Activated T-cell treated with anti-CD3 and anti-CD28 coated beads for 1 hour (primary cell): Measurements from ENCODE around the gene WRNIP1.

ENCODE experiments used
- DNase-seq: peaks from one replicate; pipeline ENCODE4 v3.0.0-alpha.2; 2020; ENCODE audit warnings: low read depth

The WRNIP1 gene

DNA sequence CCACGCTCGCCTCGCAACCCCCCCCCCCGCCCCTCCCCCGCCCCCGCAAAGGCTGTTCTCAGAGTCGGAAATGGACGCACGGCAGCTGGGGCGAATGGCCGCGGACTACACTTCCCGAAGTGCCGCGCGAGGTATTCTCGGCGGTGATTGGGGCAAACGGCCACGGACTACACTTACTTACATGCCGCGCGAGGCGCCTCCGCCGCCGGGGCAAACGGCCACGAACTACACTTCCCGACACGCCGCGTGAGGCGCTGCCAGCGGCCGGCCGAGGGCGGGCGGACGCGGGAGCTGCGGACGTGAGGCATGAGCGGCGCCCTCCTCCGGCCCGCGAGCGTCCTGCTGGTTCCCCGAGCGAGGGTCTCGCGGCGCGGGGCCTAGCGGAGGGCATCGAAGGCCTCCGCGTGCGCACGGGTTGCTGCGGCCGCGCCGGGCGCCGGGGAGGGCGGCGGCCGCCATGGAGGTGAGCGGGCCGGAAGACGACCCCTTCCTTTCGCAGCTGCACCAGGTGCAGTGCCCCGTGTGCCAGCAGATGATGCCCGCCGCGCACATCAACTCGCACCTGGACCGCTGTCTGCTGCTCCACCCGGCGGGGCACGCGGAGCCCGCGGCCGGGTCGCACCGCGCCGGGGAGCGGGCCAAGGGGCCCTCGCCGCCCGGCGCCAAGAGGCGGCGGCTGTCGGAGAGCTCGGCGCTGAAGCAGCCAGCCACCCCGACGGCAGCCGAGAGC is at the start of gene WRNIP1:
Gene WRNIP1 (plus strand): TSS at position 228 of the 730 bp plus-strand sequence. CDS start 230 bp downstream, at position 458.
- peak; percentile 89 for DNase-seq

DNA sequence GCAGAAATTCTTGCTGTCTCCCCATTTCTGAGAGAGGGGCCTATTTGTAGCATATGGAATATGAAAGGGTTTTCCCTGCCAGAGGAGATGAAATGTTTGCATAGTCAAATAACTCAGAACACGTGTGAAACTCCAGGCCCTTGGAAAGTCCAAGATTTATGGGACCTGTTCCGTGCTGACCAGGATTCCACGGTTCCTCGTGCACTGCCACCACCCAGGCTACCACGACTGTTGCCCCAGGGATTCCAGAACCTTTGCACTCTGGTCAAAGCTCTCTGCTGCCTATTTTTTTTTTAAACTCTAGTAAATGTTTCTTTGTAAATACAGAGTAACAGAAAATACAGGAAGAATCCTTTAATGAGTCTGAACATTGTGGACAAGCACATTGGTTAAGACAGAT is 49.5 kb upstream of the WRNIP1 start:
- DNase-seq: no peak

DNA sequence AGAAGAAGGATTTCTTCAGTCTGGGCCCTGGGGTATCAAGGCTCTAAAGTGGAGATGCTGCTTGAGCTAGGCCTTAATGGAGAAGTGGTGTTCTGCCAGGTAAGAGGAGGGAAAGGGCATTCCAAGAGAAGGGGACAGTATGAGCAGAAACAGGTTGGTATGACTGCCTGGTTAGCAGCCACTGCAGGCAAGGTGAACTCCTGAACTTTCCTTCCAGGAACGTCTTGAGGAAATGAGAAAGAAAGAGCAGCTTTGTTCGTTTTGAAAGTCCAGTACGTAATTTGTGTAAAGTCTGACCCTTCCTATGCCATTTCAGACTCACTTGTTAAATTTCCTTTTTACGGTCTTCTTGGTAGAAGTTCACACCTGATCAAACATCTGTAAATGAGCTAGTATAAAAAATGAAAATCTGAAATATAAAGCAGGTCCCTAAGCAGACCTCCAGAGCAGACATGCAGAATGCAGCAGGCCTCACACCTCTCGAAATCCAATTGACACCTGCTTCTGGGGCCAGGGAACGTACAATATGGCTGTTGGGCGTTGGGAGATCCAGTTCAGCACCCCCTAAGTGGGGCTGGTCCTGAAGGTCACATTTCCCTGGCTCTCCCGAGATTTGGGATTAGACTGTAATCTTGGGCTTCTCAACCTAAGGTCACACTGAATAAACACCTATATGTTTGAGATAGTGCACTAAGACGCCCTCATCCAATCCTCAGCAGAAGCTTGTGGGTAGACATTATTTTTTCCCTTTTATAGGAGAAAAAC is 48.1 kb upstream of the WRNIP1 start:
- DNase-seq: no peak

DNA sequence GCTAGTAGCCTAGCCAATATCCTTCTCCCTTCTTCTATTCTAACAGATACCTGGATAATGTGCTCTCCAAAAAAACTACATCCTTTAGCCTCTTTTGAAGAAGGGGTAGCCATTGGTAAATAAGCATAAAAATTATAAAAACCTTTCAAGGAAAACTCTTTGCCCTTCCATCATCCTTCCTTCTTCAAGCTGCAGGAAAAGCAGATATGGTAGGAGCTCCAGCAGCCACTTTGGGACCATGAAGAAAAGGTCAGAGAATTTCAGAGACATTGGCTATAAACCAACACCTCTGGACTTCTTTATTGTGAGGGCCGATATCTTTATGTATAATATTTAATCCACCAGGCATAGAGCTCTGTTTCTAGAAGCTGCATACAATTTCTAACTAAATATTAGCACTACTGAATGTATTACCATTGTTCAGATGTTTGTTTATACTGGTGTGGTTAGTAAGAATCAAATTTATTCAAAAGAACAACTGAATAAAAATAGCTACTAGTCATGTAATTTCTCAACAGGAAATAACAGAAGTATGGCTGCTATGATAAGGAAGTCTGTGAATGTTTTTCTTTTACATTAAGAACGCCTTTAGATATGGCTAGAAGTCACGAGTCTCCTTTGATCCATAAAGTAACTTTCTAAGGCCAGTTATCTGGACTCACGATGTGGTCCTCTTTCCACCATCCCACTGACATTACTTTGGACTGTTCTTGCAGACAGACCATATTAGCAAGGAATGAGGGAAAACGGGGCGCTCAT is 46.7 kb upstream of the WRNIP1 start:
- DNase-seq: no peak

DNA sequence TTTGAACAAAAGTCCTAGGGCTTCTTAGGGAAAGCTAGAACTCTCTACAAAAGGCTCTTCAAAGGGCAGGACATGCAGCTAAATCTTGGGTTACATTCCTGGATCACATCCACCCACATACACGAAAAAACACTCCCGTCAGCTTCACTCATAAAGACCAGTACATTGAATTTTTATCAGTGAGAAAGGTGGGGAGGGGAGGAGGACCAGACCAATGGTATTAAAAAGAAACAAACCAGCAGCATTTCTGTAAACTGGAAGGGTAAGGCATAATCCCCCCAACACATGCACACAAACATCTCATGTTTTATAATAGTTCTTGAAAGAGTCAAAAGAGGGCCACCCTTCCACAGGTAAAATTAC is 46.1 kb upstream of the WRNIP1 start:
- no peak for DNase-seq

DNA sequence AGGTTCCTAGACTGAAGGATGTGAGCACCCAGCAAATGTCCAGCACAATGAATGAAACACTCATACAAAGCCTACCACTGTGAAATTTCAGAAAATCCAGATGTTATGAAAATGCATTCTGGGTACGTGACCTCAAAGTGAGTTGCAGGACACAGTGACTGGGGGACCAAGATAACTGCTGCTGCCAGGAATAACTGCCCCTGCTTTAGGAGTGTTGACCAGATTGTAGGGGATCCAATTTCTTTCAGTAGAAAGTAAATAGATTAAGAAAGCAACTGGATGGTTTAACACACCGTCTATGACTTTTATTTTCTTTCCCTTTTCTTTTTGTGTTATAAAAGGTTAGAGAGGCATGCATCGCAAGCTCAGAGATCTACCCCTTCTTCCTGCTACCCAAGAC is 44.0 kb upstream of the WRNIP1 start:
- DNase-seq: no peak

DNA sequence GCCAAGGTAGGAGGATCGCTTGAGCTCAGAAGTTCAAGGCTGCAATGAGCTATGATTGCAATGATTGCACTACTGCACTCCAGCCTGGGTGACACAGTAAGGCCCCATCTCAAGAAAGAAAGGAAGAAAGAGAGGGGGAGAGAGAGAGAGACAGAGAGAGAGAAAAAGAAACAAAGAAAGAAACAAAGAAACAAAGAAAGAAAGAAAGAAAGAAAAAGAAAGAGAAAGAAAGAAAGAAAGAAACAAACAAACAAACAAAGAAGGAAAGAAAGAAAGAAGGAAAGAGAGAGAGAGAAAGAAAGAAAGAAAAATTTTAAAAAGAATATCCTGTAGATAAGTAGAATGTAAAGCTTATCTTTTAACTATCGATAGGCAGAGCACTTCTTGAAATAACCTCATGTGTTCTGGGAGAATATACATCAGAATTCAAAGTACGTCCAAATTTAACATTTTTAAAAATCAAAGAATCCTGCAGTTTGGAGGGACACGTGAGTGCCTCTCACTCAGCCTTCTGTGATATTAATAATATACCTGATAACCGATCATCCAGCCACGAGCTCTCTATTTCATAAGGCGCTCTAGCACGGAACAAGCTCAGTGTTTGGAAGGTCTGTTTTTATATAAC is 39.7 kb upstream of the WRNIP1 start:
- no peak for DNase-seq

DNA sequence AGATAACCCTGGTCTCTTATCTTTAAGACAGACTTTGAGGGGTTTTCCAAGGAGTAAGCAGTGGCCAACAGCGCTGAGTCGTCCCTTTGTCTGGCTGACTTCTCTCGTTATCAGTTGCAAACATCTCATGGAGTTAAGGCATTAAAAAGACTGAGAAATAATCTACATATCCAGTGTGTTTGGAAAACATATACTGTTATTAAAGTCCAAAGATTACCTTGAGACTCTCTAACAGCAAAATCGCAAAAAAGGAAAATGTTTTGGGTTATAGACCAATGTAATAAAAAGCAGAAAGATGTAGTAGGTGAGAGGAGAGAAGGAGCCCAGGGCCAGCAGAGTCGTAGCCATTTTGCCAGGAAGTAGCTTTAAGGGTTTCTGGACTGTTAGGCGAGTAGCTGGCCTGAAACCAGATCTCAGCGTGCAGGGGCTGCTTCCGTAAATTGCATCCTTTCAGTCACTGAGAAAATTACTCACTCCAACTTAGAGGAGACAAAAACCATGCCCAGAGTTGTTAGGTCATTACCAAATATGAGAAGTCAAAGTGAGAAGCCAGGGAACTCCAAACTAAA is 39.1 kb upstream of the WRNIP1 start:
- no peak for DNase-seq

DNA sequence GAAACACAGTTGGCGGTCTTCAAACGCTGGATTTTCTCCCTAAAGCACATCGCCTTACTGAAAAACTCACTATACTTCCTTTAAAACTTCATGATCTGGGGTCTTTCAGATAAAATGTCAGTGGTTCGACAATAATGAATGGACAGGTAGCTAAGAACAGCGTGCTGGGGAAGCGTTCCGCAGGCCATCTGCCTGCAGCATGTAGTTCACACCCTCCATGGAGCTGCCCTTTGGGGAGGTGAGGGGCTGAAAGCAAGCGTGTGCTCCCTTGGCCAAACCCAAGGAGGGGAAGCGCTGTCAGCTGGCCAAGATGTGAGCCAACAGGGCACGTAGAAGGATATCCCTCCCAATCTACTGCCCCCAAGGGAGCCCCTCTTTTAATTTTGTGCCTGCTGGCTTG is 35.3 kb upstream of the WRNIP1 start:
- DNase-seq: no peak

DNA sequence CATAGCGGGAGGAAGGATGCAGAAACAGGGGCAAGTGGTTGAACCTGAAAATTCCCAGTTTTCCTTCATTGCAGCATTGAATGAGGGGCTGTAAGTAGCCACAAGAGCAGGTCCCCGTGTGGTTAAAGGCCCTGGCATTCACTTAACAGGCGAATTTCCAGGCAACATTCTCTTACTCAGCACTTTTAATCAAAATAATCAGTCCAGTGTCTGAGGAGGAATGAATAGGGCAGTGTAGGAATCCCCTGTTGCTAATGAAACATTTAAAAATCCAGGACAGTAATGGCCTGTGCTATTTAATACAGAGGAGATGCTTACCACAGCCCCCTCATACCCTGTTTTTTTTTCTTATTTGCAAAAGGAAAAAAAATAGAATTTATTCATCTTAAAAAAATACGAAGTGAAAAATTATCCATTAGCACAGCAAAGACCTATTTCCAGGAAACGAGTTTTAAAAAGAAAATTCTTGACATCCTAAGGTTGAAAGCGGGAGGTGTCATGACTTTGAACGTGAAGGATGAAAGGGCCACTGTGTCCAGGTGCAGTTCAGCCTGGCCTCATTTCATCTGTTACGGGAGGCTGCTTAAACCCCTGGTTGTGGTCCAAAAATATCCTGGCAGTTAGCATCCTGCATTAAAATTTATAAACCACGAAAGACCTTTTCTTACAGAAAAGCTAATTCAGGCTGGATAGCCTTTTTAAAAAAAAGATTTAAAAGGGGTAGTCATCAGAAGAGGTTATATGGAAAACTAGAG is 34.7 kb upstream of the WRNIP1 start:
- DNase-seq: no peak

DNA sequence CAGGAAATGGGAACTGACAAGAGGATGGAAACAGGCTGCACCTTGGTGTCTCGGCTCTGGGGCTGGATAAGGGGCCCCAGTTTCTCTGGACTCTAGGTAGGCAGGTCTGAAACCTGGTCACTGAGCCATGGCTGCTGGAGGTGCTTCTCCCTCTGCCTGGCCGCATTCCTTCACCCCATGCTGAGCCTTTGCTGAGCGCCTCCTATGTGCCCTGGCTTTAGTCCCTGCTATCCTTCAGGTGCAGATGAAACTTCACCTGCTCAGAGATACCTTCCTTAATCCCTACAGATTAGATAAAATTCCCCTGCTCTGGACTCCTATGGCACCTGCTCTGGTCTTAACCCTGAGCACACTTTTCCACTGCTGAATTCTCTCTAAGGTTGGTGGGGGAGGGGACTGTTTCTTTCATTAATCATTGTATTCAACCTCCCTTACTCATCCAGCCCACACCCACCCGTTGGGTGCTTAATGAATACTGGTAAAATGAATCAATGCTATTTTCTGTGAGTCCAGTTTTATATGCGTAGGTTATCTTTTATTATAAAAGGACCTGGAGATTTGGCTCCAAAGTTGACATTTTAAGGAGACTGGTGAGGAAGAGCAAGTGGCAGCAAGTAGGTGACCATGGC is 33.8 kb upstream of the WRNIP1 start:
- no peak for DNase-seq

DNA sequence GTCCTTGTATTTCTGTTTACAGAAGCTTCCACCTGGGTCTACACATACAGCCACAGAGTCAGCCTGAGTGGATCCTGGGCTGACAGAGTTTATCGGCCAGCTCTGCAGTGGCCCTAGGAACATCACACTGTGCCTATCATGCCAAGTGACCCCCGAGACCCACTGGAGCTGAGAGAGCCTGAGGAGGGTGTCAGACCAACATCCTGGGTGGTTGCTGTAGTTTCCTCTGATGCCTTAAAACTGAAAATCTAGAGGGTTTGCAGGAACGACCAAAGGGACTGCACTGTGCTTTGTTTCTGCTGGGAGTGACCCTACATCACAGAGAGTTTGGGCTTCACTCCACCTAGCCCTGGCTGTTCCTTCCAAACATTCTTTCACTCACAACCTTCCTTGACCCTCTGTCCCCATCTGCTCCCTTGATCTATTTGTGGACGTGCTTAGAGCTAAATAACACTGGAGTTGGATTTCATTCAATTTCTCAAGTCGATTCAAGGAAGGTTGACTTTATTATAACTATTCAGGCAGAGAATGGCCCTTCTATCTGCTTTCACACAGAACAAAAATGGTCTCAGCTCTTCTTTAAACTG is 32.6 kb upstream of the WRNIP1 start:
- DNase-seq: no peak

DNA sequence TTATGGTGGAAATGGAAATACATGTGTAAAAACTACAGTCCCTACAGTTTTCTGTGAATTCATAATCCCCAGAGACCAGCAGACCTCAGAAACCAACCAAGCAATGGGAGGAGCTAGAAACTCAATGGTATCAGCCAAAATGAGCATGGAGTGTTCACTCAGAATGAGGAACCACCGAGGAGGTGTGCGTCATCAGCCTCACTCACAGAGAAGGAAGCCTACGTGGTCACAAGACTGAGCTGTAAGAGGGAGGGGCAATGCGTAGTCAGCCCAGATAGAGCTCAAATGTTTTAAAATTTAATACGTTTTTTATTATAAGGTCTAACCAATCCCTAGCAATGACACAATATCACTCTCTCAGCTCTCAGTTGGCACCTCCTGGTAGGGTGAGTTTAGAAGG is 31.9 kb upstream of the WRNIP1 start:
- no peak for DNase-seq

DNA sequence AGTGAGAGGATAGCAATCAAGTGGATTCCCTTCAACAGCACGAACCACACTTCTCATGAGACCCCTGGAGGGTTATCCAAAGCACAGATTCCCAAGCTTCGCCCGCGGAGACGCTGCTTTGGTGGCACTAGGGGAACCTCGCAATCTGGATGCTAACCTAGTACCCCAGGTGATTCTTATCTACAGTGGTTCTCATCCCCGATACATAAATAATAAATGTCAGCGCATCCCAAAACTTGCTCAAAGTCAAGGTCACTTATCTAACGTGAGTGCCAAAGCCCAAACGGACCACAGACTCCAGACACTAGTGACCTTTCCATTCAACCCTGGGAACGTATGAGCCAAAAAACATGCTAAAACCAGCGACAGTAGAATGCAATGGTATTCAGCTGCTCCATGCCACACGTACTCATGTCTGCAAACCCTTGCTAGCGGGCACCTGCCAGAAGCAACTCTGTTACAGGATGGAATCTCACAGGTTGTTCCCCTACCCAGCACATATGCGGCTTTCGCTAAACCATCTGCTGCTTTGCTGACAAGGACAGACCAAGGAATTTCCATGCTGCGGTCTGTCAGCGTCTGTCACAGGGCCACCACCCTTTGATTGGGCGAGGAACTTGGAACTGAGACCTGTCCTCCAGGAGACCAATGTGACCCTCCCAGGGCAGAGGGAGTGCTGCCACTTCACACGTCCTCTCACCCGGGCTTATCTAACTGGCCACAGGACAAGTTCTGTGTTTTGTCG is 31.3 kb upstream of the WRNIP1 start:
- DNase-seq: no peak

DNA sequence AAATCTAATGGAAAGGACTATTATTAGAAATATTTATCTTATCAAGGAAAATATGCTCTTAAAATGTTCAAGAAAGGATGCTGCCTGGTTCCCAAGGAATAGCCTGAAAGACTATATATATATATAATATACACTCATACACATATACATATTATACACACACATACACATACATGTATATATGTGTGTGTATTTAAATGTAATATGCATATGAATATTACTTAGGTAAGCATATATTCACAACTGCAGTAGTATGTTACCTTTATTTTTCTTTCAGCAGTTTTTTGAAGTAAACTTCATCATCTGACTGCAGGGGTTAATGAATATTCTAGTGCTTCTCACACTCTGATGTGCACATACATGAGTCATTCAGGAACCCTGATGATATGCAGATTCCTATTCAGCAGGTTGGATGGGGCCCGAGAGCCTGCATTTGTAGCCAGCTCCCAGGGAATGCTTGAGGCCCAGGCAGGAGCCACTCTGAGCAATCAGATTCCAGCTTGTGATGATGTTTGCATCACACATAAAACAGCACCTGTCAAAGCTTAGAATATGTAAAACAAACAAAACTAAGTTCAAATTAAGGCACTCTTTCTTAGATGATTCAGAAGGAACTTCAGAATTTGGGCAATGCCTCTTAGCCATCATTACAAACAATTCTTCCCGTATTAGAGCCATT is 30.6 kb upstream of the WRNIP1 start:
- no peak for DNase-seq

DNA sequence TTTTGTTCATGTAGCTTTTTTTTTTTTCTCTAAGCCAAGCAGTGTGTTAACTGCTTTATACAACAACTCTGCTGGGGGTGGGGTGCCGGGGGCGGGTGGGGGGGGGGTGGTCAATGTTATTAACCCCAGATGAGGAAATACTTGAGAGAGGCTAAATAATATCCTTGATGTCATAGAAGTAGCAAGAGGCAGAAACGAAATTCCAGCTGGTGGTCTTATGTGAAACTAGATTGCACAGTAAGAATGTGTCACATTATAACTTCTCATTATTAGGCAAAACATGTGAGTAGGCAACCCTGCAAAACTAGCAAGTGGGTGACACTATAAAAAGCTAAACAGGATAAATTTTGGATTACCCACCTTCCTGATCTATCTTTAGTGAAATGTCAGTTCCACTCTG is 27.3 kb upstream of the WRNIP1 start:
- DNase-seq: no peak

DNA sequence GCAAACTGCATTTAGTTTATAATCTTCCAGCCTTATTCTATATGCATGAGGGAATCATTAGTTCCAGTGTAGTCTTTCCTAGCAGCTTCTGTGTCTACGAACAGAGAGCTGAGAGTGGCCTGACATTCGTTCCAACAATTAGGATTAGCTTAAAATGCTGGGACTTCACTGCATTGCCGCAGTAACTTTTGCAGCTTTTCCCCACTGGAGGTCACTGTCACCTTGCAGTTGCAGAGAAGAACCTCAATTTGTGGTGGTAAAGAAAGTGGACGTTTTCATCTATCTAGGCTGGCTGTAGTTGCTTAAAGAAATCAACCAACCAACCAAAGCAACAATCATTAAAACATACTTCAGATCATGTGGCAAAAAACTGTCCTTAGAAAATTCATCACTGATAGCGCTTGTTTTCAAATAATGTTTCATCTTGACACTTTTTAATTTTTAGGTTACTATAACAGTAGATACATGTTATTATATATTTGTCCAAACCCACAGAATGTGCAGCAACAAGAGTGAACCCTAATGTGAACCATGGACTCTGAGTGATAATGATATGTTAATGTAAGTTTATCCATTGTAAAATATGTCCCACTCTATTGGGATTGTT is 26.7 kb upstream of the WRNIP1 start:
- peak; percentile 22 for DNase-seq

DNA sequence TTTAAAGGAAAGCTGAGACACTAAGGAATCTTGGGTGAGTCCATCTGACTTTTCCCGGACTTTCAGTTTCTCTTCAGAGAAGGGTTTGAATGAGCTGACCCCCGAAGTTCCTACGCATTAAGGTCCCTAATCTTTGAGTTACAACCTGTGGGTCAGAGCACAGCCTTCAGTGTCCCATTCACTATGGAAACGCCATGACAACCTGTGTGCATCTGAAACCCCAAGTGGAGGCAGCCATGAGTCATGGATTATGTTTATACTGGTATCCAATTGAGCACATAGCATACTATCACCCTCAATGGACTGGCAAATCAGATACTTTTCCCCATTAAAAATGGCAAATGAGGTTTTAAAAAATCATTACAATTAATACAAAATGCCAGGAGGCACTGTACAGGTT is 25.9 kb upstream of the WRNIP1 start:
- no peak for DNase-seq

DNA sequence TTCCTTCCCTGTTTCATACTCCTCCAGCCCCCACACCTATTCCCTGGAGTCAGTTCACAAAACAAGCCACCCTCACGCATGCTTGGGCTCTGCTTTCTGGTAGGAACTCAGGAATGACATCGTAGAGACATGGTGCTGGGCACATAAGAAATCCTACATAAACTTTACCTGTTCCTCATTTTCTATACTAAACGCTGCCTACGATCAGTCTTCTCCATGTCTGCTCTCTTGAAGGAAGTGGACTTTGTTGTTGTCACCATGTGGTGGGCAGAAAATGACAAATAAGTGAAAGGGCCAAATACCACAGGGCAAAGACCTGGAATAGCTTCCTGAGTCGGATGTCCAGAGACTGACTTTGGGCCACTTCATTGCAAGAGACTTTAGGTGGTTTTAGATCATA is 24.6 kb upstream of the WRNIP1 start:
- DNase-seq: no peak
